ENCODE measurements around the gene TUBGCP2.

Gene TUBGCP2

GRCh38 chr10:133260895-133261725 lies 47.6 kb downstream of the TUBGCP2 start:
- DNase-seq: peak; percentile 76

GRCh38 chr10:133259602-133259989 lies 49.1 kb downstream of the TUBGCP2 start:
- no peak for DNase-seq

- peak; percentile 86 for DNase-seq
These were observed 49.7 kb downstream of the TUBGCP2 start for GRCh38 chr10:133258818-133259601.

- peak; percentile 41 for DNase-seq
These were observed 50.4 kb downstream of the TUBGCP2 start for GRCh38 chr10:133258066-133258817.

GRCh38 chr10:133257489-133258065 lies 51.1 kb downstream of the TUBGCP2 start:
- peak; percentile 45 for DNase-seq

GRCh38 chr10:133255323-133255722 lies 53.3 kb downstream of the TUBGCP2 start:
- DNase-seq: no peak

- no peak for DNase-seq
These were observed 54.1 kb downstream of the TUBGCP2 start for GRCh38 chr10:133254421-133255120.

GRCh38 chr10:133253361-133253955 lies 55.2 kb downstream of the TUBGCP2 start:
- DNase-seq: no peak

- no peak for DNase-seq
These were observed 56.5 kb downstream of the TUBGCP2 start for GRCh38 chr10:133252223-133252552.

GRCh38 chr10:133251388-133252222 lies 57.1 kb downstream of the TUBGCP2 start:
- DNase-seq: no peak

GRCh38 chr10:133249975-133250754 lies 58.5 kb downstream of the TUBGCP2 start:
- no peak for DNase-seq

- DNase-seq: no peak
These were observed 59.4 kb downstream of the TUBGCP2 start for GRCh38 chr10:133249094-133249780.

- DNase-seq: no peak
These were observed 60.3 kb downstream of the TUBGCP2 start for GRCh38 chr10:133248334-133248715.

- DNase-seq: no peak
These were observed 60.9 kb downstream of the TUBGCP2 start for GRCh38 chr10:133247681-133248333.

GRCh38 chr10:133246236-133246626 lies 62.4 kb downstream of the TUBGCP2 start:
- DNase-seq: no peak

- no peak for DNase-seq
These were observed 63.0 kb downstream of the TUBGCP2 start for GRCh38 chr10:133245439-133246235.

GRCh38 chr10:133243593-133243992 lies 65.1 kb downstream of the TUBGCP2 start:
- DNase-seq: no peak

All from CD4-positive, alpha-beta T cell treated with Interleukin-15 for 1 hour (primary cell).